Measurements from ENCODE around the gene ARID3C.
A peak's percentile ranks its signal among the peaks of the same experiment; 100 is the strongest.

The ARID3C gene

DNA sequence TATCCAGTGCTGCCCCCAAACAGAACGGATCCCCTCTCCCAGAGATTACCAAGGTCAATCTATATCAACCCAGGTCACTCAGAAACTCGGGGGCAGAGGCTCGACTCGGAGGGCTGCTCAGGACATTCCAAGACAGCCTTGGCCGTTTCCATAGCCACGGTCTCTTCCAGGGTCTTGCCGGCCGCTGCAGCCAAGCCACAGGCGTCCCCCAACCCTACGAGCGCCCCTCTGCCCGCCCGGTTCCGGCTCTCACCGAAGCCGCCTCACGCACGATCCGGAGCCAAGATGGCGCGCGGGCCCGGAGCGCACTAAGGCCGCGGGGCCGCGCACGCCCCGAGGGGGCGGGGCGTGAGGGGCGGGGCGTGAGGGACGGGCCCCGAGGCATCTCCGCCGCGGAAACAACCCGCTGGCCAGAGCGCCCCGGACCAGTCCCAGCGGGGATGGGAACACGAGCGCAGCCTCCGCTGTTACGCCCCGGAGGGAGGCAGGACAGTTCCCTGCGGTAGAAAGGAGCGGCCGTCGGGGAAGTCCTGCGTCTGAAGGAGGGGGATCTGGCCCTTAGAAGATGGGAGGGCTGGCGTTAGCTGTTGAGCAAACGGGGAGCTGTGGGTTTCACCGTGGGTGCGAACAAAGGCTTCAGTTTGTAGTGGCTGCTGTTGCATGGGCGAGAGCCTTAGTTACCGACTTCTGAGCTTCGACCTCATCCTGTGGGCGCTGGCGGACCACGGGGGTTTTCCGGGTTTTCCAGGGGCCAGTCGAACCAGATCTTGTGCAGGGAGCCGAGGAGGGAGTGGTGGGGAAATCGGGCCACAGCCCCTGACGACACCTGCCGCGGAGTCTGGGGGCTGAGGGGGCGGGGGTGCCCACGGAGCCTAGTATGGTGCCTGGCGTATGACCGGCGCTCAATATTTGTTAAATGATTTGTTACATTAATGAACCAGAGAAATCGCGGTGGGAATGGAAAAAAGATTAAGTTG lies 16.8 kb downstream of the ARID3C start, which contains the start of gene RPP25L:
Gene RPP25L, minus strand, starts transcription at position 287 of the 977 bp plus-strand sequence. CDS start 801 bp downstream, outside the sequence.
- Histone ChIP-seq H3K36me3 (ENCODE audit: control insufficient read depth, insufficient read depth, low read length) (no peaks in the 10 kb centered on the region), H3K27me3 (ENCODE audit: control insufficient read depth, insufficient read depth, low read length, poor library complexity, severe bottlenecking) (peaks cover 5% of the 10 kb centered on the region), H3K4me1 (ENCODE audit: control insufficient read depth, insufficient read depth, low read length) (peaks cover 9% of the 10 kb centered on the region), H3K4me3 (ENCODE audit: insufficient read depth, low read depth, low read length) (peak within 1 kb of the TSS; percentile 56), H3K9me3 (ENCODE audit: control insufficient read depth, low read length) (no peaks in the 10 kb centered on the region), H3K27ac (ENCODE audit: insufficient read depth, low read depth, low read length, poor library complexity, severe bottlenecking) (peak within 1 kb of the TSS; percentile 73)
- 1% methylated on average over 77 of the region's 77 CpGs for WGBS, 2 experiments

DNA sequence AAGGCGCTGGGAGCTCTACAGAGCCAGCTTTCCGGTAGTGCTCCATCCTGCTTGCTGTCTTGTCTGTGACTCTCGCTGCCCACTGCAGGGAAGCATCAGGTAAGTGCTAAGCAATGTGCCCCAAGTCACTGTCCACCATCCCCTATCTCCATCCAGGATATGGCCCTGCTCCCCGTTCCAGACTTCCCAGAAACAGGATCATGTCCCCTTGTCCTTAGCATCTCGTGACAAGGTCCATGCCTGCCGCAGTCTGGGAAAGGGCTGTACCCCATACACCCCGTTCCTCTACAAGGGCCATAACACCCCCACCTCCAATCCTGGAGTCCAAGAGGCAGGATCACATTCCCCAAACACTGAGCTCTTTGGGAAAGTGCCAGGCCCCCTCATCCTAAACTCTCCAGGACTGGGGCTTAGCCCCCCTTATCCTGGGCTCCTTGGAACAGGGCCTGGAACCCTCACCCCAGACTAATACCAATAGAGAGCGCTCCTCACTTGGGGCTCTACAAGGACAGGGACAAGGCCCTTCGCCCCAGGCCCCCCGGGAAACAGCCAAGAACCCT lies 17.5 kb downstream of the ARID3C start:
- Histone ChIP-seq H3K36me3 (ENCODE audit: control insufficient read depth, insufficient read depth, low read length) (no peaks in the 10 kb centered on the region), H3K4me3 (ENCODE audit: insufficient read depth, low read depth, low read length) (peak overlapping the region; percentile 56), H3K9me3 (ENCODE audit: control insufficient read depth, low read length) (no peaks in the 10 kb centered on the region), H3K4me1 (ENCODE audit: control insufficient read depth, insufficient read depth, low read length) (peaks cover 9% of the 10 kb centered on the region), H3K27me3 (ENCODE audit: control insufficient read depth, insufficient read depth, low read length, poor library complexity, severe bottlenecking) (peaks cover 5% of the 10 kb centered on the region), H3K27ac (ENCODE audit: insufficient read depth, low read depth, low read length, poor library complexity, severe bottlenecking) (no peak overlapping the region)
- WGBS, 2 experiments = 55 to 56% methylated on average over 10 of the region's 10 CpGs

DNA sequence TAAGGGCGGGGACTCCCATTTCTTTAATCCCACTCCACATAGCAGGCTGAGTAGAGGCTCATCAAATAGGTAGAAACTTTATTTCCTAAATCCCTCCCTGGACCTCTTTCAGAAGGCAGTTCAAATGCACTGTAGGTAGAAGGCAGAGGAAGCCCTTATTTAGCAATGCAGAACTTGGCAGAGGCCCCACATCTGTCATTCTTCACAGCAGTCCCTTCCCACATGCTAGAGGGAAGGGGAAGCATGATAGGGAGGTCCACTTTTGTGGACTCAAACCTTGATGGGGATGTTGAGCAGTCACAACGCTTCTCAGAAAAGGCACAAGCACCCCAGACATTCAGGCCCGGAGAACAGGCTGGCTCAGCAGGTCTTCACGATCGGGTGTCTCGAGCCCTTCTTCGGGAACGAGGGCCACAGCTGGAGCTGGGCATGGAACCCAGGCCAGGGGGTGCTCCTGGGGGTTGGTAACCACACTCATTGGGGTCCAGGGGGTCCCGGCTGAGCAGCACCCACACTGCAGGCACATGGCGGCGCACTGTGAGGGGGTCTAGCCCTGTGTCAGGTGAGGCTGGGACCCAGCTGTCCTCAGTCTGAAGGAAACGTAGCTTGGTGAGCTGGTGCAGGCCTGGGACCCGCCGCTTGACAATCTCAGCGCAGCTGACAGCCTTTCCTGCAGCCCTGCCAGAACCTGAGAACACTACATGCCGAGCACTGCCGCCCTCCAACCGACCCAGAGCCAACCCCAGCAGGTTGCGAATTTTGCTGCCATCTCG lies 18.2 kb downstream of the ARID3C start:
- peaks cover 5% of the 10 kb centered on the region for H3K27me3 ChIP-seq (ENCODE audit: control insufficient read depth, insufficient read depth, low read length, poor library complexity, severe bottlenecking)
- peak overlapping the region; percentile 56 for H3K4me3 ChIP-seq (ENCODE audit: insufficient read depth, low read depth, low read length)
- 91% methylated on average over 20 of the region's 20 CpGs for WGBS, 2 experiments
- H3K27ac ChIP-seq (ENCODE audit: insufficient read depth, low read depth, low read length, poor library complexity, severe bottlenecking) = no peak overlapping the region
- H3K36me3 ChIP-seq (ENCODE audit: control insufficient read depth, insufficient read depth, low read length) = no peaks in the 10 kb centered on the region
- H3K4me1 ChIP-seq (ENCODE audit: control insufficient read depth, insufficient read depth, low read length) = peaks cover 9% of the 10 kb centered on the region
- no peaks in the 10 kb centered on the region for H3K9me3 ChIP-seq (ENCODE audit: control insufficient read depth, low read length)

DNA sequence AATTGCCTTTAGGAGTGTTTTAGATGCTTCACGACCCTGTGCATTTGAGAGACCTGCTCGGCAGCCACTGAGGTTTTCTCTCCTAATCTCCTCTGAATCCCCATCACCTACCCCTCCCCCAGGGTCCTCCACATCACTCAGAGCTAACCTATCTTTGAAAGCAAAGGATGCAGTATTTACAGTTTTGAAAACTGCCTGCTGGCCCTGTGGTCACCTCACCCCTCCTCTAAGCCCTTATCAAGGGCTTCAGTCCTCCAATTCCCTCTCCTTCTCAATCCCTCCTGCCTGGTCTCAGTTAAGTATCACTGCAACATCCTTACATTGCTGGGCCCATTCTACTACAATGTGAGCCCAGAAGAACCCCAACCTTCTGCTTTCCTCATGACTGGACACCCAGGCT lies 21.5 kb downstream of the ARID3C start:
- 69 to 71% methylated on average over 2 of the region's 2 CpGs for whole genome bisulfite sequencing, 2 experiments
- Histone ChIP-seq H3K9me3 (ENCODE audit: control insufficient read depth, low read length) (no peaks in the 10 kb centered on the region), H3K36me3 (ENCODE audit: control insufficient read depth, insufficient read depth, low read length) (no peaks in the 10 kb centered on the region), H3K27ac (ENCODE audit: insufficient read depth, low read depth, low read length, poor library complexity, severe bottlenecking) (no peak overlapping the region), H3K4me3 (ENCODE audit: insufficient read depth, low read depth, low read length) (no peak overlapping the region), H3K4me1 (ENCODE audit: control insufficient read depth, insufficient read depth, low read length) (peaks cover 13% of the 10 kb centered on the region), H3K27me3 (ENCODE audit: control insufficient read depth, insufficient read depth, low read length, poor library complexity, severe bottlenecking) (peaks cover 8% of the 10 kb centered on the region)

DNA sequence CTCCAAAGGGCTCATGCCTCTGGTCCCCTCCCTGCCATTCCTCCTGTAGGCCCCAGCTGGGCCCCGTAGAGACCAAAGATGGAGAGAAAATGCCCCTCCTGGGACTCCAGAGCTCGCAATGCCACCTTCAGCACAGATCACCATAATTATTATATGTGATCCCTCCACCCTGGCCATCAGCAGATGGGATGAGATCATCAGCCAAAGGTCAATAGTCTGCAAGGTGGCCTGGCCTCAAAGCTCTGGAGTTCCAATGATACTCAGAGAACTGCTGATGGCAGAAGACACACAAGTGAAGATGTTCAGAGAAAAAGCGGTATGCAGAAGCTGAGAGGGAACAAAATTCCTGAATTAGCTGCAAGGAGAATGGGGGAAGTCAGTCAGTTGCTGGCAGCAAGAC lies 22.0 kb downstream of the ARID3C start:
- H3K9me3 ChIP-seq (ENCODE audit: control insufficient read depth, low read length) = no peaks in the 10 kb centered on the region
- WGBS, 2 experiments = 93% methylated on average over 3 of the region's 3 CpGs
- peaks cover 17% of the 10 kb centered on the region for H3K4me1 ChIP-seq (ENCODE audit: control insufficient read depth, insufficient read depth, low read length)
- H3K27me3 ChIP-seq (ENCODE audit: control insufficient read depth, insufficient read depth, low read length, poor library complexity, severe bottlenecking) = peaks cover 7% of the 10 kb centered on the region
- no peak overlapping the region for H3K4me3 ChIP-seq (ENCODE audit: insufficient read depth, low read depth, low read length)
- no peaks in the 10 kb centered on the region for H3K36me3 ChIP-seq (ENCODE audit: control insufficient read depth, insufficient read depth, low read length)
- H3K27ac ChIP-seq (ENCODE audit: insufficient read depth, low read depth, low read length, poor library complexity, severe bottlenecking) = no peak overlapping the region

DNA sequence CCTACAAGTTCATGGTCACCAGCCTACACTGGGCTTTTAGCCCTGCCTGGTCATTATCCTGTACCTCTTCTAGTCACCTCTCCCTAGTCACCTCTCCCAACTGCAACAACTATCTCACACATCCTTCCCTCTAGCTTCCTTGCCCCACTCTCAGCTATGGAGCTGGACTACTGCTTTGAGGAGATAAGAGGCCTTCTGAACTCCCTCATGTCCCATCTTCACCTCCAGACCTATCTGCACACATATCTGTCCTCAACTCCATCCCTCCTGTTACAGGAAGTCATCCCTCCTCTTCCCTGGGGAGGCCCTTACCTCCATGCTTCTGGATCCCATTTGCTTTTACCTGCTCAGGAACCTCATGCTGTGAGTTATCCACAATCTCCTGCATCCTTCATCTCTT lies 22.7 kb downstream of the ARID3C start:
- Histone ChIP-seq H3K27me3 (ENCODE audit: control insufficient read depth, insufficient read depth, low read length, poor library complexity, severe bottlenecking) (peaks cover 7% of the 10 kb centered on the region), H3K36me3 (ENCODE audit: control insufficient read depth, insufficient read depth, low read length) (no peaks in the 10 kb centered on the region), H3K9me3 (ENCODE audit: control insufficient read depth, low read length) (no peaks in the 10 kb centered on the region), H3K4me1 (ENCODE audit: control insufficient read depth, insufficient read depth, low read length) (peaks cover 18% of the 10 kb centered on the region), H3K27ac (ENCODE audit: insufficient read depth, low read depth, low read length, poor library complexity, severe bottlenecking) (no peak overlapping the region), H3K4me3 (ENCODE audit: insufficient read depth, low read depth, low read length) (no peak overlapping the region)

DNA sequence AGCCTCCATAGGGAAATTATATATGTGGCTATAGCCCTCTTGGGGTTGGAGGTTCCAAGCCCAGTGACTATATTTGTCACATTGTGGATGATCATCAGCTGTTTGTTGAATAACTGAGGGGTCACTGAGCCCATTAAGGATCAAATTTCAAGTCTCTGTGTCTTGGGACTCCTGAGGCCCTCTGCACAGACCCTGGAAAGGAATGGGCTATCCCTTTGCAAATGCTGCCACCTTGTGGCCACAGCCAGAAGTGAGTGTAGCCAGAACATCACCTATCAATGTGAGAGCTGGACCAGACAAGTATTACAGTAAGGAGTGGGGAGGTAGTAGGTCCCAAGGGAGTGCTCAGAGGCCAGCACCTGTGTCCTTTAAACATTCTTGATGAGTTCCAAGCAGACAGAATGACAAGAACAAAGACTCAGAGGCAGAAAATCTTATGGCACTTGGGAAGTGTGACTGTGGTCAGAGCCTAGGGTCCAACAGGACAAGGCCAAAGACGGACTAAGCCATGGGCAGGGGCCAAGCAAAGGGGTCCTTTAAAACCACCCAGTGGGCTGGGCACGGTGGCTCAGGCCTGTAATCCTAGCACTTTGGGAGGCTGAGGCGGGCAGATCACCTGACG lies 25.1 kb downstream of the ARID3C start:
- 54 to 66% methylated on average over 4 of the region's 4 CpGs for WGBS, 2 experiments
- no peak overlapping the region for H3K4me3 ChIP-seq (ENCODE audit: insufficient read depth, low read depth, low read length)
- H3K27me3 ChIP-seq (ENCODE audit: control insufficient read depth, insufficient read depth, low read length, poor library complexity, severe bottlenecking) = peaks cover 7% of the 10 kb centered on the region
- H3K36me3 ChIP-seq (ENCODE audit: control insufficient read depth, insufficient read depth, low read length) = no peaks in the 10 kb centered on the region
- H3K27ac ChIP-seq (ENCODE audit: insufficient read depth, low read depth, low read length, poor library complexity, severe bottlenecking) = no peak overlapping the region
- H3K9me3 ChIP-seq (ENCODE audit: control insufficient read depth, low read length) = no peaks in the 10 kb centered on the region
- H3K4me1 ChIP-seq (ENCODE audit: control insufficient read depth, insufficient read depth, low read length) = peaks cover 8% of the 10 kb centered on the region

DNA sequence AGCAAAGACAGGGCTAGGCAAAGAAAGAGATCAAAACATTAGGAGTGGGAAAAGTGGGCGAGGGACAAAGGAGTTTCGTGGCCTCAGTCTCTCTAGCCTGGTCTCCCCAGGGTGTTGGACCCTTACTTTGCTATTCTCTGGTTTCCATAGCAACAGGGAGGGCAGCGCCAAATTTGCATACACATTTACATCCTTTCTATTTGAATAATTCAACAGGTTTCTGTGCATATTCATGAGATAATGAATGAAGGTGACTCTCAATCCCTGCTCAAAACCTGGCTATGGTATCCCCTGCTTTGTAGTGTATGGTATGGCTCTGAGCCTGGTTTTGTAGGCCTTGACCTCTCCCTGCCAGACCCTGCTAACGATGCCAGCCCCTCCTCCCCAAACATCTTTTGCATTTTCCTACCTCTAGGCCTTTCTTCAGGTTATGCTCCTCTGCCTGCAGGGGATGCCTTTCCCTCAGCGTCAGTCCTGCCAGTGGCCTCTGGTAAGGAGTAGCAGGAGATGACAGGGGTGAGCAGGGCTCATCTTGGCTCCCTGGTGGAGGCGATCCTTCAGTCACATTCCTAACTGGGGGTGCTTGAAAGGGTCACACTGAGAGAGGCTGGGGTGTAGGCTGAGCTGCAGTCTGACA lies 26.8 kb downstream of the ARID3C start:
- 47 to 57% methylated on average over 5 to 6 of the region's 6 CpGs for WGBS, 2 experiments
- Histone ChIP-seq H3K4me1 (ENCODE audit: control insufficient read depth, insufficient read depth, low read length) (peaks cover 8% of the 10 kb centered on the region), H3K27ac (ENCODE audit: insufficient read depth, low read depth, low read length, poor library complexity, severe bottlenecking) (no peak overlapping the region), H3K27me3 (ENCODE audit: control insufficient read depth, insufficient read depth, low read length, poor library complexity, severe bottlenecking) (peaks cover 7% of the 10 kb centered on the region), H3K4me3 (ENCODE audit: insufficient read depth, low read depth, low read length) (no peak overlapping the region), H3K36me3 (ENCODE audit: control insufficient read depth, insufficient read depth, low read length) (no peaks in the 10 kb centered on the region), H3K9me3 (ENCODE audit: control insufficient read depth, low read length) (no peaks in the 10 kb centered on the region)

DNA sequence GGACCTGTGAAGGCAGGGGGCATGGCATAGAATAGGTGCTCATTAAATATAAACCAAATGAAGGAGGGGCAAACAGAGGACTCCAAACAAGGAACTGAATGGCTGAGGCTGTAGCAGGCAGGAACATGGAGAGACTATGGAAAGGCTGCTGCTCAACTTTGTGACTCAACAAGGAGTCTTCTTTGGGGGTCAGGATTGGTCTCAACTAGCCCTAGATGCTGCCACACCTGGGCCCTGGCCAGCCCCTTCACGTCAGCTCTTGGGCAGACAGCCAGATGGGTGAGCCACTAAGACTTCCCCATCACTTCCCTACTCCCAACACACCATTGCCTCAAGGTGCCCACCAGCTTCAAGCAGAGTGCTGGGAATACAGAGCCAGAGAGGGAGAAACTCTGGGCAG lies 28.0 kb downstream of the ARID3C start:
- no peaks in the 10 kb centered on the region for H3K9me3 ChIP-seq (ENCODE audit: control insufficient read depth, low read length)
- WGBS, 2 experiments = 92 to 100% methylated on average over 1 of the region's 1 CpG
- H3K4me1 ChIP-seq (ENCODE audit: control insufficient read depth, insufficient read depth, low read length) = peaks cover 8% of the 10 kb centered on the region

More for the DNA sequence above, 28.0 kb downstream of the ARID3C start:
- peaks cover 7% of the 10 kb centered on the region for H3K27me3 ChIP-seq (ENCODE audit: control insufficient read depth, insufficient read depth, low read length, poor library complexity, severe bottlenecking)
- H3K4me3 ChIP-seq (ENCODE audit: insufficient read depth, low read depth, low read length) = no peak overlapping the region
- H3K27ac ChIP-seq (ENCODE audit: insufficient read depth, low read depth, low read length, poor library complexity, severe bottlenecking) = no peak overlapping the region
- no peaks in the 10 kb centered on the region for H3K36me3 ChIP-seq (ENCODE audit: control insufficient read depth, insufficient read depth, low read length)

All from ectodermal cell (in vitro differentiated cells).